ENCODE measurements around the gene SOX8. TPM values are rescaled to one million over a fixed set of nuclear protein-coding genes. Genes with fewer than 3 reads are reported as not detected.

SOX8 gene
- total RNA-seq, 1 donor from 2014 or later: 0.81 TPM

DNA sequence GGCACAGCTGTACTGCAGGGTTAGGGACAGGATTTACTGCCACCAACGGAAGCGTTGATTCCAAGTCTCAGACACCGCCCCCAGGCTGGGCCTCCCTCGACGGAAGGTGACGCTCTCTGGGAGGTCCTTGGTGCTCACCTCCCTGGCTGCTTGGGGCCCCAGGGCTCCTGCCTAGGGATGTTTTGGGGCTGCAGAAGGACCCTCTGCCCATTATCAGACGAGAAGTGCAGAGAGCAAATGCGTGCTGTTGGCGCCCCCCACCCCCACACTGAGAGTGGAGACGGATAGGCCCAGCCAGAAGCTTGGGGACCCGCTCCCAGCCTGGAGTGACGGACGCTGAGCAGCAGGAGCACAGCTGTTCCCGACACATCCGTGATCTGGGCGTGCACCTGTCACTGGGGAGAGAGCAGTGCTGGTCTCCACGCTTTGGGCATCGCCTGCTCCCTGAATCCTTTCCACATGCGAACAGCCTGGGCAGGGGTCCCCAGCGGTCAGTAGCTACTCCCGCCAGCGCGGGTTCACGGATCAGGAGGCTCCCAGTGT is 5.1 kb upstream of the SOX8 start:
- intact Hi-C loops (cut with DNase I): no loop called here
- no peak overlapping the region for H3K27ac ChIP-seq
- no peak for DNase-seq
- H3K27me3 ChIP-seq: peaks cover 27% of the 10 kb centered on the region
- TF ChIP-seq CTCF (IDR thresholded peaks at IDR 0.05): no peak
- no peak overlapping the region for H3K4me3 ChIP-seq
- H3K4me1 ChIP-seq: peaks cover 7% of the 10 kb centered on the region
- ATAC-seq: no peak
- no peaks in the 10 kb centered on the region for H3K9me3 ChIP-seq
- H3K36me3 ChIP-seq: no peaks in the 10 kb centered on the region

- Histone ChIP-seq H3K36me3 (no peaks in the 10 kb centered on the region), H3K4me3 (no peak overlapping the region), H3K27ac (no peak overlapping the region), H3K27me3 (peaks cover 29% of the 10 kb centered on the region), H3K9me3 (no peaks in the 10 kb centered on the region), H3K4me1 (peaks cover 7% of the 10 kb centered on the region)
- intact Hi-C loops (cut with DNase I): no loop called here
- no peak for DNase-seq
- no peak for ATAC-seq
- TF ChIP-seq CTCF (IDR thresholded peaks at IDR 0.05): no peak
Observed at GRCh38 chr16:977081-977701, 4.4 kb upstream of the SOX8 start.

GRCh38 chr16:977896-978295 is 3.7 kb upstream of the SOX8 start:
- Histone ChIP-seq H3K36me3 (no peaks in the 10 kb centered on the region), H3K4me1 (peaks cover 7% of the 10 kb centered on the region), H3K4me3 (no peak overlapping the region), H3K27me3 (peaks cover 36% of the 10 kb centered on the region), H3K9me3 (no peaks in the 10 kb centered on the region), H3K27ac (no peak overlapping the region)
- TF ChIP-seq CTCF (IDR thresholded peaks at IDR 0.05): no peak
- intact Hi-C loops (cut with DNase I): no loop called here
- ATAC-seq (no peak), DNase-seq (no peak)

DNA sequence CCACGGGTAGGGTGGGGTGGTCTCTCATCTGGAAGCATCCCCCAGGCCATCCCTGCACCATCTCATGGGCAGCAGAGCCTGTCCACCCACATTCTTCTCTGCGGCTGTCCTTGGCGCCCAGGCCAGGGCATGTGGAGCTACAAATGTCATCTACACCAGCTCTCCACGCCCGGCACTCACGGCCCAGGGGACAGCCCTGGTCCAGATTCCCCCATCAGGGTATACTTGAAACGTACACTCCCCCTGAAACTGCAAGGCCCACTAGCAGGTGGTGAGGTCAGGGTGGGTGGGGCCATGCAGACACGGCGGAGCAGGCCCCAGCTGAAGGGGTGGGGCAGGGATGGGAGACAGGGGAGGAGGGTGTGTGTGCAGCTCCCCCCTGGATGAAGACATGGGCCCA is 3.2 kb upstream of the SOX8 start:
- ATAC-seq: no peak
- intact Hi-C loops (cut with DNase I): no loop called here
- Histone ChIP-seq H3K27ac (no peak overlapping the region), H3K4me3 (no peak overlapping the region), H3K9me3 (no peaks in the 10 kb centered on the region), H3K36me3 (no peaks in the 10 kb centered on the region), H3K4me1 (peaks cover 7% of the 10 kb centered on the region), H3K27me3 (peaks cover 41% of the 10 kb centered on the region)
- DNase-seq: no peak
- no peak for TF ChIP-seq CTCF (IDR thresholded peaks at IDR 0.05)

GRCh38 chr16:979147-979546 is 2.4 kb upstream of the SOX8 start:
- intact Hi-C loops (cut with DNase I): no loop called here

More at GRCh38 chr16:979147-979546, 2.4 kb upstream of the SOX8 start:
- ATAC-seq (no peak), DNase-seq (no peak)
- no peaks in the 10 kb centered on the region for H3K36me3 ChIP-seq
- H3K27me3 ChIP-seq: peaks cover 41% of the 10 kb centered on the region
- H3K4me1 ChIP-seq: peaks cover 7% of the 10 kb centered on the region
- no peak overlapping the region for H3K4me3 ChIP-seq
- no peak overlapping the region for H3K27ac ChIP-seq
- no peaks in the 10 kb centered on the region for H3K9me3 ChIP-seq
- TF ChIP-seq CTCF (IDR thresholded peaks at IDR 0.05): no peak
